Neural progenitor cell (in vitro differentiated cells): ENCODE measurements around the gene MRPL21.

Source experiments
- CTCF ChIP-seq: fragments of 200-600 bp; sonication (generic); IDR thresholded peaks from 2 replicates; pipeline ENCODE4 v1.5.1; 2017; ENCODE audit warnings: antibody characterized with exemption, mild to moderate bottlenecking
- EZH2 ChIP-seq: fragments of 200-600 bp; sonication (generic); IDR thresholded peaks from 2 replicates; pipeline ENCODE4 v1.6.1; 2017; ENCODE audit warnings: antibody characterized with exemption, mild to moderate bottlenecking, moderate library complexity
- EZH2phosphoT487 ChIP-seq: fragments of 200-600 bp; sonication (generic); IDR thresholded peaks from 2 replicates; pipeline ENCODE4 v1.6.1; 2017; ENCODE audit warnings: antibody characterized with exemption

- TF ChIP-seq CTCF (no peak), EZH2 (no peak), EZH2phosphoT487 (no peak)
Observed at GRCh38 chr11:68941324-68942094, 37.9 kb upstream of the MRPL21 start.
